Body of pancreas (tissue), 4 donors: ENCODE measurements around the gene SSUH2.

Experiments used
- POLR2A ChIP-seq, 3 donors: fragments of 450-650 bp; IDR thresholded peaks; one replicate each; pipeline ENCODE4 v1.6.1; 2016; ENCODE audit warnings: antibody characterized with exemption in 3 of 3, mild to moderate bottlenecking in 2 of 3
- TF ChIP-seq, protein P1 (sequence below), 7 experiments: fragments of 450-650 bp in 4 of 7; fragments of 200-600 bp in 3 of 7; sonication (generic) in 3 of 7; IDR thresholded peaks; one replicate each; pipeline ENCODE4 v1.5.1; 2016 to 2019; ENCODE audit warnings: antibody characterized with exemption in 7 of 7

DNA sequence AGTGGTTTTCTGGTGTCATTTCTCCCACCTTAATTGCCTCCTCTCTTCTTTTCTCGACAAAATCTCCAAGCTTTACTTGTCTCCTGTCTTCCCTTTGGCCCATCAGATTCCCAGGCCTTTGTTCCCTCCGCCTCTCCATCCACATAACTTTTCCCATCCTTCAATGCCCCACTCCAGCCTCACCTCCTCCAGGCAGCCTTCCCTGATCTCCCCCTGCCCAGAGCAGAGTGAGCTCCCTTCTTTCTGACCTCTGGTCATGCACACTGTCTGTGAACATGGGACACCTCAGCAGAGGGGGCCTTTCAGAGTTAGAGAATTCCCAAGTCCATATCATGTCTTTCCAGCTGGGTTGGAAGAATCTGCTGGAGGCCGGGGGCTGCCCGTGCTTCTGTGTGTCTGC is 14.6 kb upstream of the SSUH2 start:
- TF ChIP-seq, protein P1, sequence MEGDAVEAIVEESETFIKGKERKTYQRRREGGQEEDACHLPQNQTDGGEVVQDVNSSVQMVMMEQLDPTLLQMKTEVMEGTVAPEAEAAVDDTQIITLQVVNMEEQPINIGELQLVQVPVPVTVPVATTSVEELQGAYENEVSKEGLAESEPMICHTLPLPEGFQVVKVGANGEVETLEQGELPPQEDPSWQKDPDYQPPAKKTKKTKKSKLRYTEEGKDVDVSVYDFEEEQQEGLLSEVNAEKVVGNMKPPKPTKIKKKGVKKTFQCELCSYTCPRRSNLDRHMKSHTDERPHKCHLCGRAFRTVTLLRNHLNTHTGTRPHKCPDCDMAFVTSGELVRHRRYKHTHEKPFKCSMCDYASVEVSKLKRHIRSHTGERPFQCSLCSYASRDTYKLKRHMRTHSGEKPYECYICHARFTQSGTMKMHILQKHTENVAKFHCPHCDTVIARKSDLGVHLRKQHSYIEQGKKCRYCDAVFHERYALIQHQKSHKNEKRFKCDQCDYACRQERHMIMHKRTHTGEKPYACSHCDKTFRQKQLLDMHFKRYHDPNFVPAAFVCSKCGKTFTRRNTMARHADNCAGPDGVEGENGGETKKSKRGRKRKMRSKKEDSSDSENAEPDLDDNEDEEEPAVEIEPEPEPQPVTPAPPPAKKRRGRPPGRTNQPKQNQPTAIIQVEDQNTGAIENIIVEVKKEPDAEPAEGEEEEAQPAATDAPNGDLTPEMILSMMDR (IDR thresholded peaks at IDR 0.05): no peak
- TF ChIP-seq POLR2A (IDR thresholded peaks at IDR 0.05): no peak
